B cell (primary cell): ENCODE measurements around the gene KRTAP4-3. TPM values are rescaled to one million over a fixed set of nuclear protein-coding genes. Genes with fewer than 3 reads are reported as not detected.

Experiments
- ATAC-seq: fragments of 200-7000 bp; cut with Tn5 transposase; one replicate; pipeline ENCODE4 v1.10.0; 2021; ENCODE audit warnings: low read depth, mild to moderate bottlenecking, moderate number of reproducible peaks, moderate library complexity
- CTCF ChIA-PET: fragments of 350-600 bp; sonication (Branson Sonifier 250); formaldehyde crosslinking; loops from one replicate; lab custom pipeline; 2021; ENCODE audit warnings: antibody characterized with exemption, inconsistent platforms; lab: Charles Lee
- POLR2A ChIA-PET: fragments of 350-600 bp; sonication (Branson Sonifier 250); formaldehyde crosslinking; loops from one replicate; lab custom pipeline; 2021; ENCODE audit warnings: antibody characterized with exemption; lab: Charles Lee
- DNase-seq: peaks from one replicate; pipeline ENCODE4 v3.0.0; 2013
- H2AFZ ChIP-seq: 2 replicates; pipeline ENCODE4 v1.6.1; 2012; ENCODE audit warnings: mild to moderate bottlenecking, low read depth, low read length; ENCODE audit not compliant: insufficient read depth, poor library complexity, severe bottlenecking
- H3K27ac ChIP-seq, 2 donors: 1 replicate in 1 of 2; 2 replicates in 1 of 2; pipeline ENCODE4 v1.5.1; 2012 to 2013; ENCODE audit warnings: low read length in 2 of 2, mild to moderate bottlenecking in 2 of 2, moderate library complexity in 1 of 2
- H3K27me3 ChIP-seq, 4 experiments: fragments of 200-600 bp in 1 of 4; sonication (generic) in 1 of 4; replicated peaks in 1 of 4; 1 replicate in 2 of 4; 2 replicates in 2 of 4; pipeline versions ENCODE4 v1.6.1 to v1.7.0; 2013 to 2016; ENCODE audit warnings: low read length in 3 of 4, mild to moderate bottlenecking in 2 of 4, mixed read lengths in 1 of 4, moderate library complexity in 1 of 4; ENCODE audit not compliant: insufficient read depth in 4 of 4, control insufficient read depth in 3 of 4; ENCODE audit errors: control extremely low read depth in 1 of 4
- H3K36me3 ChIP-seq, 2 experiments: replicated peaks in 1 of 2; 1 replicate in 1 of 2; 2 replicates in 1 of 2; pipeline versions ENCODE4 v1.6.1 to v1.7.1; 2013; ENCODE audit warnings: low read length in 1 of 2; ENCODE audit not compliant: insufficient read depth in 2 of 2, control insufficient read depth in 1 of 2; ENCODE audit errors: control extremely low read depth in 1 of 2, extremely low read depth in 1 of 2
- H3K4me1 ChIP-seq, 2 donors: fragments of 200-600 bp in 1 of 2; sonication (generic) in 1 of 2; 1 replicate in 1 of 2; 2 replicates in 1 of 2; pipeline versions ENCODE4 v1.5.1 to v1.6.1; 2013 to 2017; ENCODE audit warnings: low read length in 2 of 2; ENCODE audit not compliant: control insufficient read depth in 2 of 2, insufficient read depth in 2 of 2
- H3K4me2 ChIP-seq: replicated peaks from 2 replicates; pipeline ENCODE3; 2012; ENCODE audit warnings: mild to moderate bottlenecking, low read depth, low read length; ENCODE audit not compliant: poor library complexity, severe bottlenecking
- H3K4me3 ChIP-seq, 5 experiments: fragments of 200-600 bp in 1 of 5; sonication (generic) in 1 of 5; 1 replicate in 3 of 5; 2 replicates in 2 of 5; pipeline versions ENCODE4 v1.5.1 to v1.7.0; 2011 to 2016; ENCODE audit warnings: low read length in 4 of 5, mild to moderate bottlenecking in 4 of 5, low read depth in 2 of 5, control low read depth in 1 of 5, moderate library complexity in 1 of 5; ENCODE audit not compliant: insufficient read depth in 1 of 5; ENCODE audit errors: control extremely low read depth in 1 of 5, extremely low read depth in 1 of 5
- H3K79me2 ChIP-seq: fragments of 200-600 bp; sonication (generic); one replicate; pipeline ENCODE4 v1.6.0; 2016; ENCODE audit warnings: low read length; ENCODE audit not compliant: control insufficient read depth, insufficient read depth
- H3K9ac ChIP-seq: fragments of 200-600 bp; sonication (generic); 2 replicates; pipeline ENCODE4 v1.6.1; 2017; ENCODE audit warnings: mild to moderate bottlenecking, low read length, moderate library complexity
- H3K9me3 ChIP-seq, 3 donors: one replicate each; pipeline versions ENCODE4 v1.6.1 to v1.7.1; 2013; ENCODE audit warnings: low read length in 2 of 3; ENCODE audit not compliant: control insufficient read depth in 2 of 3, insufficient read depth in 1 of 3; ENCODE audit errors: control extremely low read depth in 1 of 3
- H4K20me1 ChIP-seq: 2 replicates; pipeline ENCODE4 v1.6.0; 2012; ENCODE audit warnings: mild to moderate bottlenecking, low read length; ENCODE audit not compliant: insufficient read depth, control insufficient read depth, poor library complexity, severe bottlenecking
- H3K27ac Mint-ChIP-seq: one replicate; pipeline ENCODE4 v1.8.0; 2021; ENCODE audit warnings: mixed read lengths
- H3K27me3 Mint-ChIP-seq: one replicate; pipeline ENCODE4 v1.8.0; 2021; ENCODE audit warnings: mixed read lengths
- H3K4me1 Mint-ChIP-seq: one replicate; pipeline ENCODE4 v1.8.0; 2021; ENCODE audit warnings: mixed read lengths
- H3K4me3 Mint-ChIP-seq: one replicate; pipeline ENCODE4 v1.8.0; 2021; ENCODE audit warnings: mixed read lengths
- H3K9me3 Mint-ChIP-seq: one replicate; pipeline ENCODE4 v1.8.0; 2022; ENCODE audit warnings: mixed read lengths; ENCODE audit not compliant: insufficient read depth
- EZH2 ChIP-seq: IDR thresholded peaks from 2 replicates; pipeline ENCODE4 v1.6.1; 2012; ENCODE audit warnings: borderline replicate concordance, low read depth, mild to moderate bottlenecking, moderate library complexity, low read length; ENCODE audit not compliant: insufficient read depth, poor library complexity, severe bottlenecking
- WGBS: methylation state at CpG from one replicate; pipeline ENCODE4 v1.1.5; 2013; ENCODE audit warnings: missing lambda C conversion rate; ENCODE audit not compliant: insufficient coverage; 5-methylcytosine and 5-hydroxymethylcytosine counted together
- intact Hi-C: fragments of 100-400 bp; cut with micrococcal nuclease; formaldehyde crosslinking; loops from one replicate; pipeline ENCODE4 v1.10.0; 2022
- polyA plus RNA-seq: library from polyadenylated mRNA; depleted of rRNA; stranded (reverse); fragments of >200 nt; gene quantifications from 2 replicates; pipeline ENCODE4 v1.2.3, GENCODE V29; 2012
- total RNA-seq, 2 donors: library from RNA; stranded (reverse); fragments of 120-200 nt in 1 of 2; gene quantifications; 1 replicate in 1 of 2; 2 replicates in 1 of 2; pipeline versions ENCODE4 v1.2.3 to v1.2.4, GENCODE V29; 2013 to 2022
- TF ChIP-seq, protein P1 (sequence below): fragments of 200-600 bp; IDR thresholded peaks from one replicate; pipeline ENCODE4 v1.8.0; 2022; ENCODE audit warnings: antibody characterized with exemption, mild to moderate bottlenecking

The KRTAP4-3 gene
- total and polyA plus RNA-seq, 2 donors (not counting 1 experiment from before 2014, with no cell fraction given), result not detected

DNA sequence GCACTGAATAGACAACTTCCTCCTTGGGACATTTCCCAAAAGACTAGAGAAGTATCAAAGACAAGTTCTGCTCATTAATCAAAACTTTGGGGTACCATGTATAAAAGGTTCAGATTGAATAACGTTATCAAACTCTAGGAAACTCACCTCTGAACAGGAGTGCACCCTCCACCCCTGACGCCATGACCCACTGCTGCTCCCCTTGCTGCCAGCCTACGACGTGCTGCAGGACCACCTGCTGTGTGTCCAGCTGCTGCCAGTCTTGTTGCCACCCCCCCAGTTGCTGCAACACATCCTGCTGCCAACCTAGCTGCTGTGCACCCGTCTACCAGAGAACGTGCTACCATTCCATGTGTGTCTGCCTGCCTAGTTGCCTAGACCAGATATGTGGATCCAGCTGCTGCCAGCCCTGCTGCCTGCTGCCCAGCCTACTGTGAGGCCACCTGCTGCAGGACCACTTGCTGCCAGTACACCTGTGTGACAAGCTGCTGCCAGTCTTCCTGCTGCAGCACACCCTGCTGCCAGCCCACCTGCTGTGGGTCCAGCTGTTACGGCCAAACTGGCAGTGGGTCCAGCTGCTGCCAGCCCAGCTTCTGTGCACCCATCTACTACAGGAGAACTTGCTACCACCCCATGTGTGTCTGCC is 44.6 kb upstream of the KRTAP4-3 start:
- peaks cover 4% of the 10 kb centered on the region for H3K4me1 Mint-ChIP-seq
- H3K27me3 ChIP-seq, result peaks cover 0 to 14% (median 0%) of the 10 kb centered on the region in 4 experiments
- no peaks in the 10 kb centered on the region for H3K79me2 ChIP-seq
- H4K20me1 ChIP-seq, result no peaks in the 10 kb centered on the region
- 95% methylated on average over 6 of the region's 7 CpGs for WGBS
- H3K27ac ChIP-seq, result no peak overlapping the region
- DNase-seq (no peak), ATAC-seq (no peak)
- H3K9ac ChIP-seq, result no peak overlapping the region
- H3K9me3 ChIP-seq, result peaks cover 0 to 1% (median 0%) of the 10 kb centered on the region in 3 donors
- no peak overlapping the region for H3K4me3 Mint-ChIP-seq
- intact Hi-C loops, result no loop called here
- peak overlapping the region; percentile 34 for H3K27ac Mint-ChIP-seq
- no peak overlapping the region for H3K4me2 ChIP-seq
- no peaks in the 10 kb centered on the region for H3K9me3 Mint-ChIP-seq
- ChIA-PET POLR2A (no interaction called here), CTCF (interaction anchor here (1.3 kb wide), 1 partner anchor 110 kb away, joined by 4 read pairs; no protein-coding TSS in a partner anchor)
- H2AFZ ChIP-seq, result no peak overlapping the region
- H3K36me3 ChIP-seq, result no peaks in the 10 kb centered on the region
- no peak overlapping the region for H3K4me3 ChIP-seq
- H3K4me1 ChIP-seq, result peaks cover 0 to 4% of the 10 kb centered on the region in 2 donors
- TF ChIP-seq EZH2, result no peak
- TF ChIP-seq, protein P1, sequence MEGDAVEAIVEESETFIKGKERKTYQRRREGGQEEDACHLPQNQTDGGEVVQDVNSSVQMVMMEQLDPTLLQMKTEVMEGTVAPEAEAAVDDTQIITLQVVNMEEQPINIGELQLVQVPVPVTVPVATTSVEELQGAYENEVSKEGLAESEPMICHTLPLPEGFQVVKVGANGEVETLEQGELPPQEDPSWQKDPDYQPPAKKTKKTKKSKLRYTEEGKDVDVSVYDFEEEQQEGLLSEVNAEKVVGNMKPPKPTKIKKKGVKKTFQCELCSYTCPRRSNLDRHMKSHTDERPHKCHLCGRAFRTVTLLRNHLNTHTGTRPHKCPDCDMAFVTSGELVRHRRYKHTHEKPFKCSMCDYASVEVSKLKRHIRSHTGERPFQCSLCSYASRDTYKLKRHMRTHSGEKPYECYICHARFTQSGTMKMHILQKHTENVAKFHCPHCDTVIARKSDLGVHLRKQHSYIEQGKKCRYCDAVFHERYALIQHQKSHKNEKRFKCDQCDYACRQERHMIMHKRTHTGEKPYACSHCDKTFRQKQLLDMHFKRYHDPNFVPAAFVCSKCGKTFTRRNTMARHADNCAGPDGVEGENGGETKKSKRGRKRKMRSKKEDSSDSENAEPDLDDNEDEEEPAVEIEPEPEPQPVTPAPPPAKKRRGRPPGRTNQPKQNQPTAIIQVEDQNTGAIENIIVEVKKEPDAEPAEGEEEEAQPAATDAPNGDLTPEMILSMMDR, result no peak
- H3K27me3 Mint-ChIP-seq, result peaks cover 59% of the 10 kb centered on the region

- Histone ChIP-seq H3K4me2 (no peak overlapping the region), H4K20me1 (no peaks in the 10 kb centered on the region), H3K9me3 (peaks cover 0 to 1% (median 0%) of the 10 kb centered on the region in 3 donors), H3K36me3 (no peaks in the 10 kb centered on the region), H2AFZ (no peak overlapping the region), H3K79me2 (no peaks in the 10 kb centered on the region), H3K27me3 (peaks cover 0 to 14% (median 0%) of the 10 kb centered on the region in 4 experiments), H3K4me3 (no peak overlapping the region), H3K27ac (no peak overlapping the region), H3K9ac (no peak overlapping the region), H3K4me1 (peaks cover 0 to 4% of the 10 kb centered on the region in 2 donors)
- DNase-seq (no peak), ATAC-seq (no peak)
- H3K4me1 Mint-ChIP-seq, result peaks cover 4% of the 10 kb centered on the region
- no peak overlapping the region for H3K4me3 Mint-ChIP-seq
- H3K27me3 Mint-ChIP-seq, result peaks cover 59% of the 10 kb centered on the region
- no peaks in the 10 kb centered on the region for H3K9me3 Mint-ChIP-seq
- ChIA-PET POLR2A (no interaction called here), CTCF (interaction anchor here (1.3 kb wide), 1 partner anchor 110 kb away, joined by 4 read pairs; no protein-coding TSS in a partner anchor)
- intact Hi-C loops, result no loop called here
- no peak overlapping the region for H3K27ac Mint-ChIP-seq
- 63% methylated on average over 1 of the region's 1 CpG for WGBS
- TF ChIP-seq EZH2, result no peak
- TF ChIP-seq, protein P1, result no peak
Observed at GRCh38 chr17:41211845-41212466, 43.9 kb upstream of the KRTAP4-3 start.
